Stimulated activated CD4-positive, alpha-beta T cell treated with anti-CD3 and anti-CD28 coated beads, TNF-alpha, amount 100 ng/mL, for 4 hours (primary cell): ENCODE results near the gene IRS2.

Experiments used
- DNase-seq, 3 experiments: peaks; one replicate each; pipeline ENCODE4 v3.0.0-alpha.2; 2020; ENCODE audit warnings: low read depth in 3 of 3

Gene IRS2

DNA sequence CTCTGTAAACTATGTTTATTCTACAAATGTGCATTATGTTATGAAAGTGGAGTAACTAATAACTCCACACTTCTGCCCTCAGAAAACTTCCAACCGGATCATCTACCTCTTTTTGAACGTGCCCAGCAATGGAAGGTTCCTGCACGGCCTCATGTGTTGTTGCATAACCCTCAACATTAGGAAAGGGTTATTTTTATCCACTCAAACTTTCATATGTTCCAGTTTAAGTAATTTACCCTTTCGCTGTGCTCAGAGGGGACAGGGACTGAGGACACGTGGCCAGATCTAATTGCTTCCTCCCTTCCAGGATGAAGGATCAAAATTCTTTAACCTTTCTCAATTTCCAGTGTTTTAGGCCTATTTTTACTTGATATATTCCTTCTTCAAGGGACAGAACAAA lies 29.6 kb downstream of the IRS2 start:
- no peak for DNase-seq

DNA sequence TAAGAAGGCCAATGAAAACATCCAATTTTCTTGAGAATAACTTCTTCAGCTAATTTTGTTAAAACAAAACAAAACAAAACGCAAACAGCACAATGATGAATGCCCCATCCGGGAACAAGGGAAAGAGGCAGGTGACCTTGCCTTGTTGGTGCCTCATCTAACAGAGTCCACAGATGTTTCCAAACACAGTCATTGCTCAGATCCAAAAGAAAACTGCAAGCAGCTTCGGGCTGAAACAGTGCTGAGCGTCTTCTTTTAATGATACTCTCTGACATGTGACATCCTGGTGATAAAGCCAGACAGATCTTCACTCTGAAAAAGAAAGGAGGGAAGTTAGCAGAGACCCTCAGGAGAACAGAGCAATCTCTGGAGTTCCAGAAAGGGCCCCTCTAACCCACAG lies 30.4 kb downstream of the IRS2 start:
- no peak for DNase-seq

DNA sequence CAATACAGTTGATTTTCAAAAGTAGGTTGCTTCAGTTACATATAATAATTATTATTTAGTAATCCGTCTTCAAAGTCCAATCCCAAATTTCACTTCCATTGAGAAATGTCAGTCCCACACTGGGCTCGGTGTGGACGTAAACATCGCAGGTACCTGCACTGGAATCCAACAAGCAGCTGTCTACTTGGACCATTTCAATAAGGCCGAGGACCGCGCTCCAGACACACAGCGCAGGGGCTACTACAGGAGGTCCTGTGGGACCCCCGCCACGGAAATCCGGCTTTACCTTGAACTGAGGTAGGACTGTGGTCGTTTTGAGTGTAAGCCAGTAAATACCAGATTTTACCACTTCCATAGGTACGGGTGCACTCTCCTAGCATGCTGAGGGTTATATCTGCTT lies 30.8 kb downstream of the IRS2 start:
- DNase-seq = no peak

DNA sequence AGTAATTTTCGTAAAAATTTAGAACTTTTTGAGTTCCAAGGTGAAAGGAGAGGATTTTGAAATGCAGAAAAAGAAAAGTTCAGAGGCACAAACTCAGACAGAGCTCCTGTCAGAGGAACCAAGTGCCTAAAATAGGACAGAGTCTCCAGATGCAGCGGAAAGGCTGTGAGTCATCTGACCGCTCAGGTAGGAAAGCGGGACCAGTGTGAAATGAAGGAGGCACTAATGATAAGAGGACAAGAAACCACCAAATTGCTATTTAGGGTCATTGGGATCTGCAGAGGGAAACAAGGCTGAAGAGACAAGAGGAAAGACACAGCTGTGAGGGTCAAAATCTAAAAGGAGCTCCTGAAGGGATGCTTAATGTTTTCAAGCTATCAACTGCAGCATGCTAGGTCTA lies 34.9 kb downstream of the IRS2 start:
- DNase-seq = no peak

DNA sequence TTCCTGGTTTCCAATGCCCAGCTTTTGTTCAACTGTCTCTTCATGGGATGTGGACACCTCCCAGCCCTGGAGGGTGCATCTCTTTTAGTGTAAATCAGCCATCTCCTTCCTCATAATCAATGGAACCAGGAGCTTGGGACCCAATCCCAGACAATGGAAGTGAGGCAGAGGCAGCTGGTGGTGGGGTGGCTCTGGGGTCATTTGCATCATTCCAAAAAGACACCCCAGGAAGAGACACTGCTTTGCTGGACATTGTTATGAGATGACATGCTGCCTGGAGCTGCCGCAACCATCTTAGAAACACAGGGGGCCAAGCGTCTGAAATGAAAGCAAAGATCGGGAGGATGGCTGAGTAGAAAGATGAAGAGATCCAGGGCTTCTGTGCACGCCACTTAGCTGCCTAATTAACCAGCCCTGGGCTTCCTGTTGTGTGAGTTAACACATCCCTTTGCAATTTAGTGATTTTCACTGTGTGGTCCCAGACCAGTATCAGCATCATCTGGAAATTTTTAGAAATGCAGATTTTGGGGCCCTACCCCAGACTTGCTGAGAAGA lies 36.1 kb downstream of the IRS2 start:
- DNase-seq = no peak

DNA sequence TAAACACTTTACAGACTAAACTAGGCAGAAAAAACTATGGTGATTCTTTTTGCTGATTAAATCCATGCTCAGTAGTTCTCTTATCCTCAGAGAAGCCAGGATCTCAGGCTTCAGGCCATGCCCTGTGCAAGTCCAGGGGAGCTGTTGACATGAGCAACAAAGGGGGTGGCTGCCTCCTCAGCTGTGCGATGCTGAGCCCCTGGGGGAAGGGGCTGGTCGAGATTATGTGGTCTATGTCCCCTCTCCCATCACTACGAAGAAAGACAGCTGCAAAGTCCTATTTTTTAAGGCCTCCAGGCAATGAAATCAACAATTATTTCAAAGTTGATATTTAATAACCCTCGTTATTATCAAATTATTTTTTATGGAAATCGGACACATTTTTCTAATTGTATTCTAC lies 37.0 kb downstream of the IRS2 start:
- no peak for DNase-seq

DNA sequence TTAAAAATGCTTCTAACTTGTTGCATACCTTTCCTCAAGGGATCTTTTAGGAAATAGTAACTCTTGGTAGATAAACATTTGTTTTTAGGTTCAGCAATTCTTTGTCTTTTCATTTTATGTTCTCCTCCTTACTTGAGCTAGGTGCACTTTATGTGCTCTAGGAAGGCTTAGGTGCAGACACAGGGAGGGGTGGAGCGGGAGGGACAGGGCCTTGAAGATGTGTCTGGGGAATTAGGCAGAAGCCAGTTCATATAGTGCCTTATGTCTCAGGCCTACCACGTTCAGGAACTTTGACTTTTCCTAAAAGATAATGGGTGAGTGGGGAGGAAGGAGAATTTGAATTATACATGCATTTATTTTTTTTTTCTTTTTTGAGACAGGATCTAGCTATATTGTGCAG lies 37.7 kb downstream of the IRS2 start:
- DNase-seq = no peak

DNA sequence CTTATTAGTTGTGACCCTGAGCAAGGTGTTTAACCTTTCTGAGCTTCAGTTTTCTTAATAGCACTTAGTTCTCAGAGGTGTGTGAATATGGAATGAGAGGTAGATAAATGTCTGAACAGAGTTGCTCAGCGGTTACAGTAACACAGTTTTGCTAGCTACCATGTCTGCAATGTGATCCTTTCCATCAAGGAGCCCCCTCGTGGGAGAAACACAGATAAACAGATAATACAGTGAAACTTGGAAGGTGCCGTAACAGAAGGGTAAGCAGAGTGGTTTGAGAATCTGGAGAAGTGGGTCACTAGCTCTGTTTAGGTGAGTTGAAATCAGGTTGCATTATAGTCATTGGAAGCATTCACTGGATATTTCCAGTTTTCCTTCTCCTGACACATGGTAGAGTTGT lies 38.9 kb downstream of the IRS2 start:
- no peak for DNase-seq

DNA sequence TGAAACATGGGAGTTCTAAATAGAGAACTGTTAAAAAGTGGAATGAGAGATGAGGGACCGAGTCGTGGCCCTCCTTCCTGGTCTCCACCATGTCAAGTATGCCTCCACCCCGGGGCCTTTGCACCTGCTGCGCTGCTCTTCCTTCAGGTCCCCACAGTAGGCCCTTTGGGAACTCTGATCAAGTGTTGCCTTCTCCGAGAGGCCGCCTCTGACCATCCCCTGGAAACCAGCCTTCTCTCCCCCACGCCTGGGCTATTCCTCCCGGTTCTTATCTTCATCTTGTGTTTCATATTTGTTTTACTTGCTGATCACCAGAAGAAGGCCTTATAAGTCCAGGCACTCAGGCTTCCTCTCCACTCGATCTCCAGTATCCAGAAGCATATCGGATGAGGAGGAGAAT lies 40.0 kb downstream of the IRS2 start:
- DNase-seq = no peak

DNA sequence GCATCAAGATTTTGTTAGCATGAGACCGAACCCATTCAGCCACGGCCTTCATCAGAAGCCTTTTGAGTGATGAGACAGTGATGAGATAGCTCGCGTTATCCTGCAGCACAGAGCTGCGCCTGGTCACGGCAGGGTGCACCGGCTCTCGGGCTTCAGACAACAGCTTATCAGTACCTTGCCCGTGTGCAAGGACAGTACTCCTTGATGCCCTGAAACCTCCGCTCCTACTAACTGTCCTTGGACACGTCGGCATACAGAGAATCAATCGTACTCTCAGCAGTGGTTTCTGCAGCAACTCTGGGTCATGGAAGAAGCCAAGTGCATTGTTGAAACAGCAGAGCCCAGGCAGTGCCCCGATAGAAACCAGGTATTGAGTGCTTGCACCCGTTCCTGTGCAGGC lies 40.7 kb downstream of the IRS2 start:
- no peak for DNase-seq

DNA sequence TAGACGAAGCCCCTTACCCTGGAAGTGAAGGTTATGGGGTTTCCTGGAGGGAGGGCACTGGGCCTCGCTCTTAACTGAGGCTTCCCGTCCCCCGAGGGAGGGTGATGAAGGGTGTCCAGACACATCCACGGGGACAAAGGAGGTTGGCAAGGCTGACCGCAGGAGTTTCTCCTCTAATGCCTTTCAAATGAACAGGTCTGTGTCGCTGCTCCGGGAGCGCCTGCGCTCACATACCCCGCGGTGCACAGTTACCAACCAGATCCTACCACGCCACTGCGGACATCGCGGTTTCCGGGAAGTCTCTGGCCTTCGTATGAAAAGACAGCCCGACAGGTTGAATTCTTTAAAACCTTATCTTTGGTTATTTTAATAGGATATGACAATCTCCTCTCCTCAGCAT lies 41.3 kb downstream of the IRS2 start:
- no peak for DNase-seq

DNA sequence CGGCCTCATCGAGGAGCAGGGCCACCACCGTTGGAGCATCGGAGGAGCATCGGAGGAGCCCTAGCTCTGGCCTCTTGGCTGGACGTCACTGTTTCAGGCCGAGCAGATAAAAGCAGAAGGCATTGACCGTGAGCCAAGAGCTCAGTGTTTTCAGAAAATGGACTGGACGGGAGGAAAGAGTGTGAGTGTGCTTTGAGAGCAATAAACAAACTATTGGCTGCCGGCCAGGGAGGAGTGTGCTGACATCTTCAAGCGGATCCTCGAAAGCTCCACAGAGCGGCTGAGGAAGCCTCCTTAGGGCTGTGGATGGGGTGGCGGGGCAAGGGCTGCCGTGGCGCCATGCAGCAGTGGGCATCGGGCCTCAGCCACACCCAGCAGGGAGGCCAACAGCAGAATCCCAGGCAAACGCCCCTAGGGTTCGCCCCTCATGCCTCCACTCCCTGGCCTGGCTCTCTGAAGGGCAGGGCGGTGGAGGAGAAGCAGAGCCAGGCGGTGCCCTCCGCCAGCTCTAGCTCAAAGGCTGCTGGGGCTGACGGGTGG lies 41.8 kb downstream of the IRS2 start:
- no peak for DNase-seq

DNA sequence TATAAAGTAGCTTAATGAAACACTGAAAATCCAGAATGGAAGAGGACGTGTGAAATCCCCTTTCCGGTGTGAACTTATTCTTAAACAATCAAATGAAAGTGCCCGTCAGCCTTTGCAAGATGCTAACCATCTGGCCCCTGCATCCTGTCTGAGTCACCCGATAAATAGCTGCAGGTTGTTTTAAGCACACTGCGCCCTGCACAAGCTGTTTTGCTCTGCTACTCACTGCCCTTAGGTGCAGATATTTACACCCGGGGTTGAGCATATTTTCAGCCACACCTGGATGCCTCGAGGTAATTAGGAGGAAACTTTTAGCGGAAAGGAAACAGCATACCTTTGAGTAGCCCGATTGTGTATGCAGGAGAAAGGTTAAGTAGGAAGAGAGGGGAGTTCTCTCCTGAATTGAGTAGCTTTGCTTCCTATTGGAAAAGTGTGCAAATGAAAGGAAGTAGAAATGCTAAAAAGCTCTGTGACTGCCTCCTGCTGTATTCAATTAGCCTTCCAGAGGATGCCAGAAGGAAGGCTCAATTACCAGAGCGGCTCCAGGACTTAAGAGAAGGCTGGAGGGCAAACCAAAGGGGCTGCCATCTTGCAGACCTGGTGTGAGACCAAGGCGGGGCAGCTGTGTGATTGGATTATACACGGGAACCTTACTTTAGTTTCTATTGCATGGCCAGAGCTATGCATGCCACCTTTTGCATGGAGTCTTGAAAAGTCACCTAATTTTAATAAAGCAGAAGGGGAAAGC lies 42.5 kb downstream of the IRS2 start:
- no peak for DNase-seq

DNA sequence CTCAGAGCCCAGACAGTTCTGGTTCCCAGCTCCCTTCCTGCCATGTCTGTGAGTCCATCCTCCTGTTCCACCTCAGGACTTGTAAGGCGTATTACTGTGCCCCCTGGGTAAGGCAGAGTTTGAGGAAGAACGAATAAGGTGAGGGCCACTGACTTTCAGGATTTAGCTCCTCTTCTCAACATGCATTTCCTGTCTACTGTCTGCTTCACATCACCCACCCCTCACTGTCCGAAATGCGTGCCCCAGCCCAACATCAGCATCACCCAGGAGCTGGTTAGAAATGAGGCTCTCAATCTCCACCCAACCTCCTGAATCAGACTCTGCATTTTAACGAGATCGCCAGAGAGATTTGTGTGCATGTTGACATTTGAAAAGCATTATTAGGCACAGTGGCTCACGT lies 44.4 kb downstream of the IRS2 start:
- no peak for DNase-seq

DNA sequence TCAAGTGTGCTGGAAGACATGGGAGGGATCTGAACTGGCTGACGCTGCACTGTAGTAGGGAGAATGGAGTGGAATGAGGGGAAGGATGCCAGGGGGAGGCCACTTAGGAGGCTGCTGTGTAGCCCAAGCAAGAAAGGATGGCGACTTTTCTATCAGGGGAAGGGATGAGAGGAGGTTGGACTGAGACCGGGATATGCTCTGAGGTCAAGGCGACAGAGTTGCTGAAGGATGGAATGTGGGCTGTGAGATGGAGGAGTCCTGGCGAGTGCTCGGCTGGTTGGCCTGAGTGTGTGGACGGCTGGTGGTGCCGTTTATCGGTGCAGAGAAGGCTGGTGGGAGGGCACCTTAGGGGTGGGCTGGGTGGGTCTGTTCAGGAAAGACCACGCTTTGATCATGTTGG lies 45.7 kb downstream of the IRS2 start:
- no peak for DNase-seq

DNA sequence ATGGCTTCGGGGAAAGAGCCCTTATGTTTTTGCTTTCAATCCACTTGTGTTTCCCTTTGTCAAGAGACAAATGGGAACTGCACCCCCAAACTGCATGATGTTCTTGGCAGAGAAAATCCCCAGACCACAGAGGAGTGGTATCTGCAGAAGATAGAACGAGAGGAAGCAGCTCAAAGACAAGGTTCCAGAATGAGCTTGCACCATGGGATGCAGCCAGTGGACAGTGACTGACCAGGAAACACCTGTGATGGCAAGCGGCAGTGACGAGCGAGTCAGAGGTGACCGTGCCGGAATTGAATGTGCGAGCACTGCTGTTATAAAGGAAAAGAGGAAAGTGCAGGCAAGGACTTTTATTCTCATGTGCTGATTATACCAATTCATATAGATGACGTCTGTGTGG lies 46.3 kb downstream of the IRS2 start:
- DNase-seq = no peak

DNA sequence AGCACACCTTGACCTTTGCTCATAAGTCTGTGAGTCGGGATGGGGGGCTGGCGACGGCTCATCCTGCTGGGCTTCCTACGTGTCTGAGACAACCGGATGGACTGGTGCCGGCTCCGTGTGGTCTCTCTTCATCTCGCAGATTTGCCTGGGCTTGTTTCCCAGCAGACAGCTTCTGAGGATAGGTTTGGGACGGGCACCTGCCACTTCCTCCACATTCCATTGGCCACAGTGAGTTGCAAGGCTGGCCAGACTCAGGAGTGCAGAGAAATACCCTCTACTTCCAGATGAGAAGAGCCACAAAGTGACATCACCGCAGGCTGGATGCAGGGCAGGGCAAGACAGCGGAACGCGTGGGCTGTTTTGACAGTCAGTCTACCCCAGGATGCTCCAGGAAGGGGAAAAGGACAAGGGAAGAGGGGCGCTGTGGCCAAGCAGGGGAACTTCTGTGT lies 48.1 kb downstream of the IRS2 start:
- DNase-seq = no peak

DNA sequence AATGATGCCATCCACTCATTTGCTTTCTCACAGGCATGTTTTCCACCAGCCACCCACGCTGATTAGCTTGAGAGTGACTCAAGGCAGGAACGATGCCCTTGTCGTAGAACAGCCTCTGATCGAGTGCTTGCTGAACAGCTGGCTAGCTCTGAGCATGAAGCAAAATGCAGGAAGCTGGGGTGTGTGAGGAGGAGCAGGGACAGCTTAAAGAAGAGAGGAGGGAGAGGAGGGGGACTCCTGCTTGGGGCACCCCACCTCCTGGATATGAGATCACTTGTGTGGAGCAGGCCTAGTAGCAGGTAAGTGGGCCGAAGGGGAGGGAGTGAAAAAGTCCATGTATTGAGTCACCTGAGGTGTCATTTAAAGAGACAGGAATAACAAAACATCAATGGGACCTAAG lies 48.8 kb downstream of the IRS2 start:
- no peak for DNase-seq

DNA sequence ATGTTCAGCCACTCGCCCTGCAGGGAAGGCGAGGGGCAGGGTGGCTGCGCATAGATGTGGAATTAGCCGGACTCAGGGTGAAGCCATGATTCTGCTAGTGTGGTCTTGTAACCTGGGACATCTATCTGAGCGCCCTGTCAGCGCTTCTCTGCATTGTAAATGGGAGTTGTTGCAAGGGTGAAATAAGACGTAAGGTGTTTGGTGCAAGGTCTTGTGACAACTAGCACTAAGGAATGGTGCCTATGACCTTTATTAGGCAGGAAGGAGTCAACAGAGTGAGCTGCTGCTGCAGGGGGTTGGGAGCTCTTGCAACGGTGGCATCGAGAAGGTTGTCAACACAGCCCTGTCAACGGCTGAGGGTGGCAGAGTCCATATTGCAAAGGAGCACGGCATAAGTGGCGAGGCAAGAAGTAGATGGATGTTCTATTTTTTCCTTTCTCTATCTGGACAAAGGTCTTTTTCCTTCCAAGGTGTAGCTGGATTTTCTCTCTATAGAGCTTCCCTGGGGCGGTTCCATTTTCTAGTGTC lies 49.3 kb downstream of the IRS2 start:
- DNase-seq = no peak

DNA sequence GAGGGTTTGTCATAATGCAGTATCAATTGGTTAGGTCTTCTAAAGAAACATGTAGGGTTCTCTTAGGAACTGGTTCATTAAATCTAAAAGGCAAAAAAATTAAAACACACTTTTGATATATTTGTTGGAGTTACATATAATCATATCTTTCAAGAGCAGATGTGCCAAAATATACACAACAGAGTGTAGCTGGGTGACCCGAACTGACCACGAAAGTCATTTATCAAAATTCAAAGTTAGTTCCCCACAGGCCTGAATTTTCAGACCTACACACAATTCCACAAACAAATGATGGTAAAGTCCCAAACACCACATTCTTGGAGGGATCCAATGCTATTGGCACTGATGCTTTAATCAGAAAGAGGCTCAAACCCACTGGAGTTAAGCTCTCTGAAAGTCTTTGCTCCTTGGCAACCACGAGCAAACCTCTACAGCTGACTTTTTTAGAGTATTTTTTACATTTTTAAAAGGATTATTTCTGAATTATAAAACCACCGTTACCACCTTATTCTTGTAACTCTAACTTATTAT lies 50.9 kb downstream of the IRS2 start:
- DNase-seq = no peak

DNA sequence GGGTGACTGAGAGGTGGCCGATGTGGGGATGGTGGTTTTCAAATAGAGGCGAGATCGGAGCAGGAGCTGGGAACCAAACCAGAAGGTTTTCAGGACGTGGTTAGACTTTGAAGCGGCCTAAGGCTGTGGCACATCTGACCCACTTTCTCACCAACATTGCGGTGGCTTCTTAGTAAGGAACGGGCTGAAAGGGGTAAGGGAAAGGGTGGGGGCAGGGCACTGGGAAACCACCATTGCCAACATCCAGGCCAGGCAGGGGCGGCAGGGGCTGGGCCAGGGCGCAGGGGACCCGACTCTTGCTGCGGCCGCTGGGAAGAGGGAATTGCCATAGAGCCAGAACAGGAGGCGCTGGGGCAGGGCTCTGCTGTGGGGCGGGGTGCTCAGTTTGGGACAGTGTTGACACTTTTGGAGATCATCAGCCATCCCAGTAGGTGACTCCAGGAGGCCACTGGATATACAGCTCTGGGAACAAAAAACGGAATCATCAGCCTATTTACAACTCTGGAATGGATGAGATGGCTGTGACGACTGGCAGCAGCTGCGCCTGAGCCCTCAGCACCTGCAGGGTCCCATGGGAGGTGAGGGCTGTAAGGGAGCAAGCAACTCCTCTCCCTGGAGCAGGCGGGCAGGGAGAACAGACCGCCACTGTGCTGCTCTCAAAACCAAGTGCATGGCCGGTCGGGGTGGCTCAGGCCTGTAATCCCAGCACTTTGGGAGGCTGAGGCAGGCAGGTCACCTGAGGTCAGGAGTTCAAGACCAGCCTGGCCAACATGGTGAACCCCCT lies 52.2 kb downstream of the IRS2 start:
- no peak for DNase-seq

DNA sequence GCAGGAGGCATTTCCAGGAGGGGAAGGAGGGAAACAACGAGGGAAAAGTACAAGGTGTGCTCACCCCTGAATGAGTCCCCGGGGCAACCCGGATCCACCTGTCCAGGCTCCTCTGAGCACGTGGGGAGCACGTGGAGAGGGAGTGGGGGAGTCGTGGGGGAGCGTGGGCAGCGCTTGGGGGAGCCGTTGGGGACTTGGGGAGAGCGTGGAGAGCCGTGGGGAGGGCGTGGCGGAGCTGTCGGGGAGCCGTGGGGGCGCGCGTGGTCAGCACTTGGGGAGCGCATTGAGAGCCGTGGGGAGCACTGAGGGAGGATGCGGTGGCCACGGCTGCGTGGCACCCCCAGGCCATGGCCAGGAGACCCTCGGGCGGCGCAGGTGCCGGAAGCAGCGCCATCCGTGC lies 52.8 kb downstream of the IRS2 start:
- no peak for DNase-seq
